Fibroblast of skin of right quadriceps (primary cell): ENCODE measurements around the gene RS1.

Experiments
- DNase-seq: peaks from one replicate; pipeline ENCODE4 v3.0.0-alpha.2; 2013

The RS1 gene

DNA sequence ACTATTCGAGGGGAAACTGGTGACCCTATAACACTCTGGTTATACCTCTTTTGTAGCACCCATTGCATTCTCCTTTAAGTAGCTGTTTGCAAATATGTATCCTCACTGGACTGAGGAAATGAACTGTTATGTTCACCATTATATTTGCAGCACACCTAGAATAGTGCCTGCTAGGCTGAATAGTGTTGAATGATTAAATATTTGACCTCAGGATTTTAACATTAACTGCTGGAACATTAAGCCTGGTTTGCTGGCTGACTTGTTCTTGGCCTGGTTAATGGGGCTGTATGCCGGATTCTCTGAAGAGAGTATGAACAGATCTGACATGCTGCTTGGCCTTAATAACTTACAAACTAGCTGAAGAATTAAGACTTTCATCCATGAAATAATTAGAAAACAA lies 80.1 kb downstream of the RS1 start:
- DNase-seq = no peak
